ENCODE results near the gene KRT72.

Gene KRT72

DNA sequence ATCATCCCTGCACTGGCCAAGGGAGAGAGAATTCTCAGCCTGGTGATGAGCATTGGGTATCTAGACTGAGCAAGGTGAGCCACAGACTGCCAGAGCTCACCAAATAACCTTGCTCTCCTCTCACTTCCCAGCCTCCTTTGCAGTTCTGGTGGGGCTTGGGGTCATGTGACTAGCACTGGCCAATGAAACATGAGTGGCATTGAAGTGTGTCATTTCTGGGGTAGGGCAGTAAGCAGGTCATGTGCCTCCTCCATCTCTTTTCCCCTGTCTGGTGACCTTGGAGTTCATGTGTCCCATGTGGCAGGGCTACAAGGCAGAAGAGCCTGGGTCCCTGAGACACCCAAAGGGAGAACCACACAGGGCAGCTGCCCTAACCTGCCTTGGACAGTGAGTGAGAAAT, 3.6 kb upstream of the KRT72 start:
- Histone ChIP-seq H3K27me3 (ENCODE audit: insufficient read depth, low read length) (peaks cover 8% of the 10 kb centered on the region; the same call in 1 of the 2 replicates), H4K20me1 (ENCODE audit: insufficient read depth, low read length) (no peaks in the 10 kb centered on the region), H3K9me2 (ENCODE audit: low read depth, low read length) (no peaks in the 10 kb centered on the region), H3K79me2 (ENCODE audit: insufficient read depth, low read length) (no peaks in the 10 kb centered on the region), H3K9me3 (ENCODE audit: low read length) (no peaks in the 10 kb centered on the region), H2AFZ (ENCODE audit: low read length) (no peak overlapping the region), H3K27ac (ENCODE audit: low read depth, low read length, poor library complexity, severe bottlenecking) (no peak overlapping the region), H3K4me3 (ENCODE audit: low read depth, low read length, poor library complexity, severe bottlenecking) (no peak overlapping the region), H3K9ac (ENCODE audit: low read length) (no peak overlapping the region), H3F3A (ENCODE audit: insufficient read depth, low read length) (no peaks in the 10 kb centered on the region), H3K4me2 (ENCODE audit: low read length) (no peak overlapping the region), H3K36me3 (ENCODE audit: insufficient read depth, low read length) (no peaks in the 10 kb centered on the region), H3K4me1 (ENCODE audit: insufficient read depth, low read length, severe bottlenecking) (no peaks in the 10 kb centered on the region)
- no peak for TF ChIP-seq EZH2 (IDR thresholded peaks at IDR 0.05; ENCODE audit: borderline replicate concordance, low read length)
- TF ChIP-seq, protein P1, sequence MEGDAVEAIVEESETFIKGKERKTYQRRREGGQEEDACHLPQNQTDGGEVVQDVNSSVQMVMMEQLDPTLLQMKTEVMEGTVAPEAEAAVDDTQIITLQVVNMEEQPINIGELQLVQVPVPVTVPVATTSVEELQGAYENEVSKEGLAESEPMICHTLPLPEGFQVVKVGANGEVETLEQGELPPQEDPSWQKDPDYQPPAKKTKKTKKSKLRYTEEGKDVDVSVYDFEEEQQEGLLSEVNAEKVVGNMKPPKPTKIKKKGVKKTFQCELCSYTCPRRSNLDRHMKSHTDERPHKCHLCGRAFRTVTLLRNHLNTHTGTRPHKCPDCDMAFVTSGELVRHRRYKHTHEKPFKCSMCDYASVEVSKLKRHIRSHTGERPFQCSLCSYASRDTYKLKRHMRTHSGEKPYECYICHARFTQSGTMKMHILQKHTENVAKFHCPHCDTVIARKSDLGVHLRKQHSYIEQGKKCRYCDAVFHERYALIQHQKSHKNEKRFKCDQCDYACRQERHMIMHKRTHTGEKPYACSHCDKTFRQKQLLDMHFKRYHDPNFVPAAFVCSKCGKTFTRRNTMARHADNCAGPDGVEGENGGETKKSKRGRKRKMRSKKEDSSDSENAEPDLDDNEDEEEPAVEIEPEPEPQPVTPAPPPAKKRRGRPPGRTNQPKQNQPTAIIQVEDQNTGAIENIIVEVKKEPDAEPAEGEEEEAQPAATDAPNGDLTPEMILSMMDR (IDR thresholded peaks at IDR 0.05; ENCODE audit: low read length): no peak

DNA sequence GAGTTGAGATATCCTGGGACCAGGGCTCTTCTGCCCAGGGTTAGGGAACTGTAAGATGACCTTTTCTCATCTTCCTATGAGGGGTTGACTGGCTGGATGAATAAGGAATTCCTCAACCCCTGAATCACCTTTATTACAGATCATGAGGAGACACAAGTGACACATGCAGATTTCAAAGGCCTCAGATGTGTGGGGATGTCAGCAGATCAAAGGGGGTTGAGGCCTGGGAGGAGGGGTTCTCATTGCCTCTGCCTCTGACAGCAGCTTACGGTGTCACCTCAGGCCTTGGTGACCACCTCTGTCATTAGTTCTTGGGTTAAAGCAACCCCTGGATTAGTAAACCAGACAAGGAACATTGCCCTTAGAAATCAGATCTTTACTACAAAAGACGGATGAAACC, 2.1 kb upstream of the KRT72 start:
- Histone ChIP-seq H3K79me2 (ENCODE audit: insufficient read depth, low read length) (no peaks in the 10 kb centered on the region), H3F3A (ENCODE audit: insufficient read depth, low read length) (no peaks in the 10 kb centered on the region), H3K9me2 (ENCODE audit: low read depth, low read length) (no peaks in the 10 kb centered on the region), H4K20me1 (ENCODE audit: insufficient read depth, low read length) (no peaks in the 10 kb centered on the region), H2AFZ (ENCODE audit: low read length) (no peak overlapping the region), H3K27ac (ENCODE audit: low read depth, low read length, poor library complexity, severe bottlenecking) (no peak overlapping the region), H3K9me3 (ENCODE audit: low read length) (no peaks in the 10 kb centered on the region), H3K36me3 (ENCODE audit: insufficient read depth, low read length) (no peaks in the 10 kb centered on the region), H3K4me1 (ENCODE audit: insufficient read depth, low read length, severe bottlenecking) (no peaks in the 10 kb centered on the region), H3K27me3 (ENCODE audit: insufficient read depth, low read length) (0 out of 2 replicates have a peak, but pooled peaks cover 3% of the 10 kb centered on the region), H3K9ac (ENCODE audit: low read length) (no peak overlapping the region), H3K4me3 (ENCODE audit: low read depth, low read length, poor library complexity, severe bottlenecking) (no peak overlapping the region), H3K4me2 (ENCODE audit: low read length) (no peak overlapping the region)
- TF ChIP-seq, protein P1 (IDR thresholded peaks at IDR 0.05; ENCODE audit: low read length): no peak
- no peak for TF ChIP-seq EZH2 (IDR thresholded peaks at IDR 0.05; ENCODE audit: borderline replicate concordance, low read length)

DNA sequence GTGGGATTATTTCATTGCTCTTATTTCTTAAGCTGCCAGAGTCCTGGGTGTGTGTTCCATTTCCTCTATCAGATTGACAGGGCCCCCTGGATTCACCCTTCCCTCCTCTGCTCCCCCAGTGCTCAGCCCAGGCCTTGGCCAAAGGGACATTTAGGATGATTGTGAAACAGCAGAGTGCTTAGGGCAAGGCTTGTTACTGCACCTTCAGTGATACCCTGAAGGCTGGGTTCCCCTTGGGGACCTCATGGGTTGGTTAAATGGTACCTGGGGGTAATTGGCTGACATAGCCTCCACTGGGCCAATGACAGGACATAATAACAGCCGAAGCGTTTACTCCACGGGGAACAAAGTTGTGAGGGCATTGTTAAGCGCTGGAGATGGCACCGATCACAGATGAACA, 1.3 kb upstream of the KRT72 start:
- H2AFZ ChIP-seq (ENCODE audit: low read length): no peak overlapping the region
- no peak for TF ChIP-seq EZH2 (IDR thresholded peaks at IDR 0.05; ENCODE audit: borderline replicate concordance, low read length)
- TF ChIP-seq, protein P1 (IDR thresholded peaks at IDR 0.05; ENCODE audit: low read length): no peak
- no peaks in the 10 kb centered on the region for H3K9me3 ChIP-seq (ENCODE audit: low read length)
- H3F3A ChIP-seq (ENCODE audit: insufficient read depth, low read length): no peaks in the 10 kb centered on the region
- H3K27ac ChIP-seq (ENCODE audit: low read depth, low read length, poor library complexity, severe bottlenecking): no peak overlapping the region
- no peaks in the 10 kb centered on the region for H3K79me2 ChIP-seq (ENCODE audit: insufficient read depth, low read length)
- H3K9me2 ChIP-seq (ENCODE audit: low read depth, low read length): no peaks in the 10 kb centered on the region
- no peaks in the 10 kb centered on the region for H4K20me1 ChIP-seq (ENCODE audit: insufficient read depth, low read length)
- H3K9ac ChIP-seq (ENCODE audit: low read length): no peak overlapping the region
- 0 out of 2 replicates have a peak, but pooled peaks cover 3% of the 10 kb centered on the region for H3K27me3 ChIP-seq (ENCODE audit: insufficient read depth, low read length)
- no peak overlapping the region for H3K4me2 ChIP-seq (ENCODE audit: low read length)
- no peak overlapping the region for H3K4me3 ChIP-seq (ENCODE audit: low read depth, low read length, poor library complexity, severe bottlenecking)
- no peaks in the 10 kb centered on the region for H3K36me3 ChIP-seq (ENCODE audit: insufficient read depth, low read length)
- no peaks in the 10 kb centered on the region for H3K4me1 ChIP-seq (ENCODE audit: insufficient read depth, low read length, severe bottlenecking)
